Testis (tissue), 2 donors: Measurements from ENCODE around the gene PRKCA.

Source experiments
- CTCF ChIP-seq, 3 experiments: fragments of 450-650 bp in 2 of 3; fragments of 200-600 bp in 1 of 3; sonication (generic) in 1 of 3; IDR thresholded peaks; one replicate each; pipeline ENCODE4 v1.5.1; 2016 to 2019; ENCODE audit warnings: antibody characterized with exemption in 3 of 3, mild to moderate bottlenecking in 2 of 3, moderate library complexity in 1 of 3
- POLR2A ChIP-seq: fragments of 450-650 bp; IDR thresholded peaks from one replicate; pipeline ENCODE4 v1.6.1; 2017; ENCODE audit warnings: antibody characterized with exemption, mild to moderate bottlenecking, moderate library complexity

GRCh38 chr17:66462010-66462409 is 159.6 kb downstream of the PRKCA start:
- TF ChIP-seq CTCF (IDR thresholded peaks at IDR 0.05) (no peak), POLR2A (no peak)
